Chondrocyte (in vitro differentiated cells): Measurements from ENCODE around the gene ARHGAP18. TPM values are rescaled to one million over a fixed set of nuclear protein-coding genes. Genes with fewer than 3 reads are reported as not detected.

Experiments used
- DNase-seq: peaks from one replicate; pipeline ENCODE4 v3.0.0; 2021; ENCODE audit warnings: mixed read lengths, low spot score
- H3K27ac Mint-ChIP-seq: one replicate; pipeline ENCODE4 v1.8.0; 2021; ENCODE audit warnings: mild to moderate bottlenecking, moderate library complexity, mixed read lengths; ENCODE audit not compliant: unreplicated experiment
- H3K27me3 Mint-ChIP-seq: 2 replicates; pipeline ENCODE4 v1.8.0; 2021; ENCODE audit warnings: low read depth, mixed read lengths
- H3K36me3 Mint-ChIP-seq: 2 replicates; pipeline ENCODE4 v1.8.0; 2021; ENCODE audit warnings: low read depth, mixed read lengths
- H3K4me1 Mint-ChIP-seq: 2 replicates; pipeline ENCODE4 v1.8.0; 2021; ENCODE audit warnings: low read depth, mild to moderate bottlenecking, mixed read lengths
- H3K4me3 Mint-ChIP-seq: one replicate; pipeline ENCODE4 v1.8.0; 2021; ENCODE audit warnings: mild to moderate bottlenecking, moderate library complexity, mixed read lengths; ENCODE audit not compliant: unreplicated experiment
- H3K9me3 Mint-ChIP-seq: 2 replicates; pipeline ENCODE4 v1.8.0; 2021; ENCODE audit warnings: low read depth, mixed read lengths
- total RNA-seq: library from RNA; stranded (reverse); gene quantifications from 3 replicates; pipeline ENCODE4 v1.2.1, GENCODE V29; 2021
- TF ChIP-seq, protein P1 (sequence below): fragments of 200-600 bp; sonication (generic); IDR thresholded peaks from 2 replicates; pipeline ENCODE4 v1.5.0; 2021; ENCODE audit warnings: antibody characterized with exemption, mild to moderate bottlenecking, moderate library complexity

The ARHGAP18 gene
- total RNA-seq, 1 donor from 2014 or later = 8.0 TPM

DNA sequence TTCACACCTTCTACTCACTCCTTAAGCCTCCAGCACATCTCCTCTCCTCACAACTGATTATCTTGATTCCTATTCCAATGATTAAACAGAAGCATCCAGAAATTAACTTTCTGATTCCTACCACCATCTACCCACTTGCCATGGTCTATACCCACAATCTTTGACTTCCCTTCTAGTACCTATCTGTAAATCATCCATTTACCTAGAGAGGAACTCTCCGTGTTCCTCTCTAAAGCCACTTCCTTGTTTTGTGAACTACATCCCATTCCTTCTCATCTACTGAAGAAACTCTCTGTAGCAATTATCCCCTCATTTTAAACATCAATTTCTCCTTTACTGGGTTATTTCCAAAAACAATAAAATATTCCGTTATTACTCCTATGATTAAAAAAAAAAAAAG is 167.3 kb downstream of the ARHGAP18 start:
- TF ChIP-seq, protein P1, sequence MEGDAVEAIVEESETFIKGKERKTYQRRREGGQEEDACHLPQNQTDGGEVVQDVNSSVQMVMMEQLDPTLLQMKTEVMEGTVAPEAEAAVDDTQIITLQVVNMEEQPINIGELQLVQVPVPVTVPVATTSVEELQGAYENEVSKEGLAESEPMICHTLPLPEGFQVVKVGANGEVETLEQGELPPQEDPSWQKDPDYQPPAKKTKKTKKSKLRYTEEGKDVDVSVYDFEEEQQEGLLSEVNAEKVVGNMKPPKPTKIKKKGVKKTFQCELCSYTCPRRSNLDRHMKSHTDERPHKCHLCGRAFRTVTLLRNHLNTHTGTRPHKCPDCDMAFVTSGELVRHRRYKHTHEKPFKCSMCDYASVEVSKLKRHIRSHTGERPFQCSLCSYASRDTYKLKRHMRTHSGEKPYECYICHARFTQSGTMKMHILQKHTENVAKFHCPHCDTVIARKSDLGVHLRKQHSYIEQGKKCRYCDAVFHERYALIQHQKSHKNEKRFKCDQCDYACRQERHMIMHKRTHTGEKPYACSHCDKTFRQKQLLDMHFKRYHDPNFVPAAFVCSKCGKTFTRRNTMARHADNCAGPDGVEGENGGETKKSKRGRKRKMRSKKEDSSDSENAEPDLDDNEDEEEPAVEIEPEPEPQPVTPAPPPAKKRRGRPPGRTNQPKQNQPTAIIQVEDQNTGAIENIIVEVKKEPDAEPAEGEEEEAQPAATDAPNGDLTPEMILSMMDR = no peak
- no peak for DNase-seq
- H3K27ac Mint-ChIP-seq = no peak overlapping the region
- H3K9me3 Mint-ChIP-seq = peaks cover 14% of the 10 kb centered on the region
- no peaks in the 10 kb centered on the region for H3K27me3 Mint-ChIP-seq
- no peak overlapping the region for H3K4me3 Mint-ChIP-seq
- H3K36me3 Mint-ChIP-seq = peaks cover 7% of the 10 kb centered on the region
- H3K4me1 Mint-ChIP-seq = peaks cover 3% of the 10 kb centered on the region

GRCh38 chr6:129539032-129539431 is 170.9 kb downstream of the ARHGAP18 start:
- H3K27ac Mint-ChIP-seq = no peak overlapping the region

DNA sequence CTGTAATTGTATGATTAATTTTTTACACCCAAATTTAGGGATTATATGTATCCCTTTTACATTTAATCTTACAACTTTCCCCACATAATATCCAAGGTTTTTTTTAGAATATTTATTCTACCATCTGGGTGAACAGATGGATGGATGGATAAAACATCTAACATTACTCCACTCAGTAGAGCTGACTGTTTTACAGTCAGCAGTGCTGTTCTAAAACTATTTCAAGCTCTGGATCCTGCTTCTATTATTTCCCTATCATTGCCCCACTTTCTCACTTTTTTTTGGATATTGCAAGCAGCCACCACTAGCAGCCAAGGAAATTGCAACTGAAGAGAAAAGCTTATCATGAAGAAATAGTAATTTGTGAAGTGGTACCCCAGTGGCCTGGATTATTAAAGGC is 173.7 kb downstream of the ARHGAP18 start:
- Mint-ChIP-seq H3K27me3 (no peaks in the 10 kb centered on the region), H3K4me1 (no peaks in the 10 kb centered on the region), H3K9me3 (peaks cover 8% of the 10 kb centered on the region), H3K36me3 (peaks cover 7% of the 10 kb centered on the region), H3K27ac (no peak overlapping the region), H3K4me3 (no peak overlapping the region)
- no peak for DNase-seq
- TF ChIP-seq, protein P1 = no peak

More at GRCh38 chr6:129539032-129539431, 170.9 kb downstream of the ARHGAP18 start:
- TF ChIP-seq, protein P1 = no peak
- H3K4me1 Mint-ChIP-seq = no peaks in the 10 kb centered on the region
- no peaks in the 10 kb centered on the region for H3K27me3 Mint-ChIP-seq
- H3K36me3 Mint-ChIP-seq = peaks cover 2% of the 10 kb centered on the region
- no peak for DNase-seq
- no peak overlapping the region for H3K4me3 Mint-ChIP-seq
- H3K9me3 Mint-ChIP-seq = peaks cover 7% of the 10 kb centered on the region

GRCh38 chr6:129534926-129535325 is 175.1 kb downstream of the ARHGAP18 start:
- Mint-ChIP-seq H3K36me3 (peaks cover 7% of the 10 kb centered on the region), H3K27me3 (no peaks in the 10 kb centered on the region), H3K4me3 (no peak overlapping the region), H3K4me1 (no peaks in the 10 kb centered on the region), H3K27ac (no peak overlapping the region), H3K9me3 (peaks cover 8% of the 10 kb centered on the region)
- DNase-seq = no peak
- TF ChIP-seq, protein P1 = no peak

Other genes starting within 250 kb of the ARHGAP18 start
- not detected in 3 replicates for gene TMEM244, start 151.1 kb upstream of the ARHGAP18 start, total RNA-seq